DMS 273 (cell line): ENCODE measurements around the gene SASH1.

Experiments used
- DNase-seq: peaks from one replicate; lab custom pipeline; 2025; ENCODE audit not compliant: unreplicated experiment; lab: John Stamatoyannopoulos, UW

Gene SASH1

DNA sequence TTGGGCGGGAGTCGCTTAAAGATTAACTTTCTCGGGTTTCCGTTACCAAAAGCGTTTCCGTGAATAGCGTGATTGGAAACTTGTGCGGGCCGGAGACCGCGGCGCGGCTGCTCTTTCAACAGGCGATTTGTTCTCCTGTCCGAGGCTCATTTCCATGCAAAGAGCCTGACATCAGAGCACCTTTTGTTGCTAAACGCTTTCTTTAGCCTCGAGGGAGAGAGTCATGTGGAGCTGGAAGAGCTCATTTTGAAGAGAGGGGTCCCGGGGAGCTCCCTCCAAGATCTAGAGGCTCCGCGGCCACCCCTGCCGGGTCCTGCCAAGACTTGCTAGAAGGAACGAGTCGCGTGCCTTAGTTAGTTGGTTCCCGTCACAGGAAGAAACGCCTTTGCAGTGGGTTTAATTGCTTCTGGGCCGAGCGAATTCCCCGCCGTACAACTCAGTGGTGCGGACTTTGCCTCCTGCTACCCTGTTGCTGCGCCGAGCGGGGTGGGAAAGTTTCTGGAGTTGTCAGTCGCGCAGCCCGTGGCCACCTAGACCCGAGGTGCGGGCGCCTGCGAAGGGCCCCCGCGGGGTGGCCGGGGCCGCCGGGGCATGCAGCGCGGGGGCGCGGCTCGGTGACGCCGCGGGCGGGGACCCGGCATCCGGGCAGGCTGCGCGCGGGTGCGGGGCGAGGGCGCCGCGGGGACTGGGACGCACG lies at the start of gene SASH1:
Gene SASH1 (plus strand): TSS at position 489 of the 697 bp plus-strand sequence. CDS start 230 bp downstream, outside the sequence.
- peak; percentile 88 for DNase-seq

DNA sequence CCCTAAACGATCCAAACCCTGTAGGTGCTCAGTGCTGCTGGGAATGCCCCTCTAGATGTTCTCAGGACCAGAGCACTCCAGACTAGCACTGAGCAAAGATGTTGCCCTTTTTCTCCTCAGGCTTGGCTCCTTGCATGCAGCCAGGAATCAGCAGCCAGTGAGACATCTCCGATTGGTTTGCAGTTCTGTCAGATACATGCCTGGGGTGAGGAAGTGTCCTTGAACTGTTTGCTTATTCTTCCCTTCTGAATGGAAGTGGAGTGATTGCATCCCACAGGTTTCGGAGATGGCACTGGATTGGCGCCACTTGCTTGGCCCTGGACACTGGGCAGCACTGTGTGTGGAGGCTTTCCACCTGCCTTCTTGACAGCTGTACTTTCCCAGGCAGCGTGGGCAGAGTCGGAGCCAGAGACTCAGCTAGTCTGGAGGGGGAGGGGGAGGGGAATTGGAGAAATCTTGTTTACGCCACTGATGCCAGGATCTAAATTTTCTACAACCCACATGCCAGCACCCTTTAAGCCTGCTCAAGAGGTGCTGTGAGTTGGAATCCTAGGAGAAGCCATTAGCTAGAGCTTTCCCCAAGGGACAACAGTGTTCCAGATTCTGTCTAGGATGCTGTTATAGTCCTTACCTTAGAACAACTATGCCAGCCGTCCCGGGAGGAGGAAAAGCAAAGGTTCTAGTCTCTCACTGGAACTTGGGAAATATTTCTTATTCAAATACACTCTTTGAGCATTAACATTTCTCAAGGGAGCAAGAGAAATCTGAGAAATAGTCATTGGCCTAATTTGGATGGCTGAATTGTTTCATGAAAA lies 49.2 kb upstream of the SASH1 start:
- DNase-seq = no peak

DNA sequence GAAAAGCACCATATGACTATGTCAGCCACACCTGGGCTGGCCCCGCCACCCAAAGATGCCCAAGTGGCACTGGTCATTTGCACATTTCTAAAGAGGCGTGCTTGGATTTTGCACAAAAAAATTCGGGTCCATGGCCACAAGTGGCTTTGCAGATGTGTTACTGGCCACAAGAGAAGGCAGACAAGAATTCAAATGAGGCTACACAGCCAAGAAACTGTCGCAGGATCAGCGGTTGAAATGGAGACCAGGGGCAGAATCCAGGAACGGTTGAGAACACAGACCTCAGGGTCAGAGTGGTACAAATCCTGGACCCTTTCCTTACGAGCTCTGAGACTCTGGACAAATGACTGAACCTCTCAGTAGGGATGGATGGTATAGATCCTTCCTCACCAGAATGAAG lies 48.6 kb upstream of the SASH1 start:
- DNase-seq = no peak

DNA sequence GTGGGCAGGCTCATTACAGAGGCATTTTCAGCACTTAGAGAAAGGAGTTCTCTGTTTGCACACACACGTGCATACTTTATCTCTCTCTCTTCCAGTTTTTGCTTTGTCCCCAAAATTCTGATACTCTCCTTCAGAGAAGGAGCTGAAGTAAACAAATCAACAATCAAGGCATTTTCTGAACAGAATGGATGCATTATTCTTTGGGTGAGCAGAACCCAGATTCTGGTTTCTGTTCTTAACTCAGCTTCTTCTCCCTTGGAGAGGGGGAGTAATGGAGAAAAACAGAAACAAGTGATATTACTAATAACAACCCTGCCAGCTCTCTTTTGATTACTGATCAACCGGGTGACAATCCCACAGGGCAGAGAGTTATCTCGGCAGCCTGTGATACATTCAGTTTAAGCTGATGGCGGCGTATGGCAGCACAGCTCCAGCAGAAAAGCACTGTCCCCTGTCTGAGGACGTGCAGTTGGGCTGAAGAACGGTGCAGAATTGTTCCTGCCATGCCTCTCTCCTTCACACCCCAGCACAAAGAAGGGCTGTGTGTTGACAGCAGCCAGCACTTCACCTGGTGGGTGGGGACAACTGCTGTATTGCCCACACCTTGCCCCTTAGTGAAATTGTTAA lies 47.3 kb upstream of the SASH1 start:
- no peak for DNase-seq

DNA sequence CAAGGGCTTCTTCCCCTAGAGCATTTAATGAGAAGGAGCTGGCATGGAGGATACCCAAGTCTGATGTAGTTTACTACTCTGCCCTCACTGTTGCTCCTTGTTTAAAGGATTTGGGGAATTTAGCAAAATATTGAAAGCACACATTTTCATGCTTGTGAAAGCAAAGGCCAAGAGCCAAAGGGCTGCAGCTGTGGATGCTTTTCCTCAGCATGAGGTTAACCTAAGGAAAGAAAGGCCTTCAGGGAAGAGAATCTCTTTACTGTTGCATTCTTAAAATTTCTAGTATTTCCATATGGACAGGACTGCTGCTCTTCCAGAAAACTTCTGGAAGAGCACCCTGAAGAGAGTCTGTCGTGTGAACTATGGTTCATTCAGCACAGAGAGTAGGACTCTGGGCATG lies 45.9 kb upstream of the SASH1 start:
- DNase-seq = no peak

DNA sequence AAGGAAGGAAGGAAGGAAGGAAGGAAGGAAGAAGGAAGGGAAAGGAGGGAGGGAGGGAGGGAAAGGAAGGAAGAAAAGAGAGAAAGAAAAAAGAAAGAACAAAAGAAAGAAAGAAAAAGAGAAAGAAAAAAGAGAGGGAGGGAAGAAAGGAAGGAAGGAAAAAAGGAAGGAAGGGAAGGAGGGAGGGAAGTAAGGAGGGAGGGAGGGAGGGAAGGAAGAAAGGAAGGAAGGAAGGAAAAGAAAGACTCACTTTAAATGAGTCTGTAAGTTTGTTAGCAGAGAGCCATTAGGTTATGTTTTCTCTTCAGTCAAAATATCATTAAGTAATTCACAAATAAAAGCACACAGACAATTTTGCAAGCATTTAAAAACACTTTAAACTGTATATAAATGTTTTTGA lies 44.0 kb upstream of the SASH1 start:
- DNase-seq = no peak

DNA sequence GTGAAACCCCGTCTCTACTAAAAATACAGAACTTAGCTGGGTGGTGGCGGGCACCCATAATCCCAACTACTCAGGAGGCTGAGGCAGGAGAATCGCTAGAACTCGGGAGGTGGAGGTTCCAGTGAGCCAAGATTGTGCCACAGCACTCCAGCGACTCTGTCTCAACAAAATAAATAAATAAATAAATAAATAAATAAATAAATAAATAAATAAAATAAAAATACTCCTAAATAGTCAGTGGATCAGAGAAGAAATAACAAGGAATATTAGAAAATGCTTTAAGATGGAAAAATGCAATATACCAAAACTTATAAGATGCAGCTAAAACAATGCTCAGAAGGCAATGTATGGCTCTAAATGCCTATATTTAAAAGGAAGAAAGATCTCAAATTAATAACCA lies 39.0 kb upstream of the SASH1 start:
- no peak for DNase-seq

DNA sequence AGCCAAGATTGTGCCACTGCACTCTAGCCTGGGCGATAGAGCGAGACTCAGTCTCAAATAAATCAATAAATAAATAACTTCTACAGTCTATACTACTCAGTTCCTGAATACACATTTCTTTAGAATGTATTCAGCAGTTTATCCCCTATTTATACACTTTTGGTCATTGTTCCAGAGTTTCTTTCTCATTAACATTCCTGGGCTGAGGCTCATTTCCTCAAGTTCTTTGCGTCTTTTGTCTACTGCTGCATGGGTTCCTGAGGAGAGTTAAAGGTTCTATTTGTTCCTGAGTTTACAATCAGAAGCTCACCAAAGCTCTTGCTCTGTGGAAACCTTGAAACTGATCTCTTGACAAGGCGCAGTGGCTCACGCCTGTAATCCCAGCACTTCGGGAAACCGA lies 37.7 kb upstream of the SASH1 start:
- DNase-seq = no peak

DNA sequence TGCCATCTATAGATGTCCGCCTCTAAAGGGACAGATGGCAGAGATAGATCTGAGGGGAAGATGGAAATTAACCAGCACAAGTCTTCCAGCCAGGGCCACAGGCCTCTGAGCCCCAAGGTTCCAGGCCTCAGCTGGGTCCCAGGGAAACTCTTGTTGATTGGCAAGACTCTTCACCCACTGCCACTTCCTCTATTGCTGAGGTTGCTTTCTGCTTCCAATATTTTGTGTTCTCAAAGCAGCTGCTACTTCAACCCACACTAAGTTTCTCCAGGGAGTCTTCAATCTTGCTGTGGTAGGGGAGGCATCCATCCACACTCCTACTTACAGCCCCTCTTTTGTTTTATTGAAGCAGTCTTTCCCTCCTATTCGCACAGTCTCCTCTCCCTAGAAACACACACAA lies 36.4 kb upstream of the SASH1 start:
- DNase-seq = no peak

DNA sequence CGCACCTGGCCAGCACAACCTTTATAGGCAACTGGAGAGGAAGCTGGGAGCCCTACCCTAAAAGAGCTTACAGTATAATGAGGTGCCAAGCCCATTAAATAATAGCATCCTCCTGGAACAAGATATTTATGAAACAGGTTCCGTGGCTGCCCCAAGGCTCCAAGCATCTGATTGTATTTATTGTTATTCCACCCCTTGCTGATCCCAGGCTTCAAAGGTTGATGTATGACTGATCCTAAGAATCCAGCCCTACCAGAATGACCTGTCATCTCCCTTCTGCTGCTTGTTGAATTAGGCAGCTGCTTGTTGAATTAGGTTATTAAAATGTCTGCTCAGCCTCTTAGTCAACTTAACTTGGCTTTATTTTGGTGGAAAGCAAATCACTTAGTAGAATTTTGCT lies 35.2 kb upstream of the SASH1 start:
- no peak for DNase-seq

DNA sequence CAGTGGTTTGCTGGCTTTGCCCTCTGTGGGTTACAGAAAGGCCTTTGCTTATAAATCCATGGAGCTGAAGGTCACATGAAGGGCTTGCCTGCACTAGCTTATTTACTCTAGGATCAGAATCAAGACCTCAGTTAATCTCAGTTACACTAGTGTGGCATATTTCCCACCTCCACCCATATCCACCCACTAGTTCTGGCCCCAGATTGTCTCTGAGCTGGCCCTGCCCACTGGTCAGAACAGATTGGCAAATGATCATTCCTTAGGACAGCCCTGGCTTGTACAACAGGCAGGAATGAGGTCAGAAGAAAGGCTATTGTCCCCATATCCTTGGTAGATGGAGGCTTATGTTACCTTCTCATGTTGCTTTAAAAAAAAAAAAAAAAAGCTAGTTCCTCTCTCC lies 33.3 kb upstream of the SASH1 start:
- DNase-seq = no peak

DNA sequence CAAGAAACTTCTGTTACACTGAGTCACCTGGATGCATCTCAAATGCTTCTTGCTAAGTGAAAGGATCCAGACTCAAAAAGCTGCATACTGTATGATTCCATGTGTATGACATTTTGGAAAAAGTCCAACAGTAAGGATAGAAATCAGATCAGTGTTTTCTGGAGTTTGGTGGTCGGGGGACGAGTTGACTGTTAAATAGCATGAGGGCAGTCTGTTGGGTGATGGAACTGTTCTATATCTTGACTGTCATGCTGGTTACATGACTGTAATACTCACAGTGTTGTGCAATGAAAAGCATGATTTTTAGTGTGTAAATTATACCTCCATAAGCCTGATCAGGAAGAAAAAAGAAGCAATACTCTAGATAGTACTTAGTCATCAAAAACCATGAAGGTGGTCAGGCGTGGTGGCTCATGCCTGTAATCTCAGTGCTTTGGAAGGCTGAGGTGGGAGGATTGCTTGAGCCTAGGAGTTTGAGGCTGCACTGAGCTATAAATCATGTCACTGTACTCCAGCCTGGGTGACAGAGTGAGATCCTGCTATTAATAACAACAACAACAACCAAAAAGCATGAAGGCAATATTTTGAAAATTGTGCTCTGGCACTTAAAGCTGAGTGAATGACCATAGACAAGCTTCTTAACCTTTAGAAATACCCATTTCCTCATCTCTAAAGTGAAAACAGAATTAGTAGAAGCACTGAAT lies 30.5 kb upstream of the SASH1 start:
- peak; percentile 14 for DNase-seq

DNA sequence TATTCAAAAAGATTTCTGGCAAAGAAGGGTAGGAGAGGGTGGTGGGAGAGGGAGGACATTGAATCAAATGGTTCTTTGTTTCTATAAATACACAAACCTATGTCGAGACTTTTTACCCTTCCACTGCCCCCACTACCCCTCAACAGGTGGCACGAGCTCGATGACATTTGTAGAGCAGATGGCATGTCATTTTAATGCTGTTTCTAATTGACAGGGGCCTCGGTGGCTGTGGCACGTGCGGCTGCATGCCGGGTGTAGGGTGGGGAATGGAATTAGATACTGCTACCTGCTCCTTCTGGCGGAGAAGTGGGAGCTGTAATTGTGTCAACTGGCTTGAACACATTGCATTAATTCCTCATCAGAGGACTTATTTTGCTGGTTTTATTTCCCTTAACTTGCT lies 29.1 kb upstream of the SASH1 start:
- peak; percentile 85 for DNase-seq

DNA sequence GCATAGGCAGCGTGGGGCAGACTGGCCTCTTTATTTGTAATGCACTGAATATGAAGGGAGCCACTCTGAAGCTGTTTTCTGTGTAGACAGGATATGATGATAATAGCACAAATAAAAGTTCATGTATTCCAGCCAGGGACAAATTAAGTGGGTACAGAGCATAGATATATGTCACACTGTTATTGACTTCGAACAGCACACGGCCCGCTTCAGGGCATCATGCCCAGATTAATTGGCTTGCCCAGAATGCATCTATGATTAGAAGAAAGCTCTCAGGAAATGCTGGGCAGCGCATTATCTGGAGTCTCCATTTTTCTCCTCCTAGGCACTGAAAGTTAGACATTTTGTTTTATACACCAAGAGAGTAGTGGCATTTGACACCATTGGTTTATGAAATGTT lies 26.3 kb upstream of the SASH1 start:
- DNase-seq = peak; percentile 33

DNA sequence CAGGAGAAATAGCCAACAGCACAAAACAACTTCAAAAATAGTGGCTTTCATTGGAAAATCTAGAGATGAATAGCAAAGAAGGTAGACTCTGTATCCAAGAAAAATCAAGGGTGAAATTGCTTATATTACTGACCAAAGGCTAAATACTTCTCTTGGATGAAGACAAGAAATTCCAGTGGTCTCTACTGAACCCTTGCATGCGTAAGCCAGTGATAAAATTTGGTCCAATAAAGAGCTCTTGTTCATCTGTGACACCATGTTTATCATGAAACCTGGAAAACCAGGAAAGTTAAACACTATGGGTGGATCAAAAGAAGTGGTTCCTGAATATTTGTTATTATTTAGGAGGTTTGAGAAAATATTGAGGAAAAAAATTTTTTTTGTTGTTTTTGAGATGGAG lies 25.6 kb upstream of the SASH1 start:
- DNase-seq = no peak

DNA sequence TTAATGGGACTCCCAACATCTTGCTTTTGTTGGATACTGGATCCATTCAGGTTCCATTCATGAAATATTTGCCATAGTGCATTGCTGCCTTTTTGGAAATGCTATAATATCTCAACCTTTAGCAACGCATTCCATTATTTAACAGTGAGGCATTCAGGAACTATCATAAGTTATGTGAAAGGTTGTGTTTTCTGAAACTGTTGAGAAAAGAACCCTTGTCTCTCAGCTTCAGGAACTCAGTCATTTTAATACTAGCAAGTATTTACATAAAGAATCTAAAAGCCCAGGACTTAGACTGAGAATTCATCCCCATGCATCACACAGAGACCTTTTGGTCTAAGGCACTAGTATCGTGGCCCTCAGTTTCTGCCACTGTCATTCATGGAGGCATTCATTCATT lies 24.9 kb upstream of the SASH1 start:
- DNase-seq = no peak

DNA sequence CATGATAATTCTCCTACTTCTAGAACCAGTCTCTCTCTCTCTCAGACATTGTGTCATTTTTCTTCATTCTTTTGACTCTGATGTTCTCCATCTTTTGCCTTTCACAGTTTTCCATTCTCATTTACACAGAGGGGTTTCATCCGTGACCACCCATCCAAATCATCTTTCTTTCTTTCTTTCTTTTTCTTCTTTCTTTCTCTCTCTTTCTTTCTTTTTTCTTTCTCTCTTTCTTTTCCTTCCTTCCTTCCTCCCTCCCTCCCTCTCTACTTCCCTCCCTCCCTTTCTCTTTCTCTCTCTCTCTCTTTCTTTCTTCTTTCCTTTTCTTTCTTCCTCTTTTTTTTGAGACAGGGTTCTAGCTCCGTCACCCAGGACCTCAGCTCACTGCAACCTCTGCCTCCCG lies 19.9 kb upstream of the SASH1 start:
- DNase-seq = no peak

DNA sequence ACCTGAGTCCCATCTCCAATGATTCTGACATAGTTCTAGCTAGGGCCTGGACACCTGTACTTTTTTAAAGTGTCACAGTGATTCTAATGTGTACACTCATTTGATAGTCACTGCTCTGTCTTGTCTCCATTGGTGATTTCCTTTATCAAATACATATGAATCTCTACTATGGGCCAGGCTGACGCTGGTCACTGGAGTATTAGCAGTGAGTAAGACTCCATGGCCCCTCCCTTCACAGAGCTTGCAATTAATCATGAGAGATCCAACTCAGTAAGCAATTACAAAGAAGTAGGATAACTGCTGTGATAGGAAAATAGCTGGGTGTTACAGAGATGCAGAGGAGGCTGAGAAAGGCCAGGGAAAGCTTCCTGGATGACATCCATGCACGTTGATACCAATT lies 19.3 kb upstream of the SASH1 start:
- no peak for DNase-seq

DNA sequence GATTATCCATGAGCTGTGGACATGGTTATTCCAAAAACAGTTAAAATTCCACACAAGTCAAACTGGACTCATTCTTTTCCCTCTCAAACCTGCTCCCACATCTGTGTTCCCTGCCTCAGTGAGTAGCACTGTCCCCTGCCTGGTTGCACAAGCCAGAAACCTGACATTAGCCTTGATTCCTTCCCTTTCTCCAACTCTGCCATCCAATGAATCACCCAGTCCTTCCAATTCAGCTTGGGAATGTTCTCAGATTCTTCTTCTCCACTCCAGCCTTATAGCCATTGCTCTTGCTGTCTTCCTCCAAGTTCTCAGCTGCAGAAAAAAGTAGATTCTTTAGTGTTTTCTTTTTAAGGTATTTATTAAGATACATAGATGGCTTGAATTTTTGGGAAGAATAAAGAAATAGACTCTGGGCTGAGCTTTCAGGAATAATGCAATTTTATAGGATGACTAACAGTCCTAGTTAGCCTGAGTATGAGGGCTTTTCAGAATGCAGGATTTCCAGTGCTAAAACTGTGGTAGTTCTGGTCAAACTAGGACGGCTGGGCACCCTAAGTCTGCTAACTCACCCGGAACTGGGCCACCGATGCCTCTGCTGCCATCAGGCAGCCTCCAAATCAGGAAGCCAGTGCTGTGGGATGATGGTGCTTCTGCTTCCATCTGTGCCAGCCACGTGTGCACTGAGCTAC lies 18.2 kb upstream of the SASH1 start:
- DNase-seq = peak; percentile 19

DNA sequence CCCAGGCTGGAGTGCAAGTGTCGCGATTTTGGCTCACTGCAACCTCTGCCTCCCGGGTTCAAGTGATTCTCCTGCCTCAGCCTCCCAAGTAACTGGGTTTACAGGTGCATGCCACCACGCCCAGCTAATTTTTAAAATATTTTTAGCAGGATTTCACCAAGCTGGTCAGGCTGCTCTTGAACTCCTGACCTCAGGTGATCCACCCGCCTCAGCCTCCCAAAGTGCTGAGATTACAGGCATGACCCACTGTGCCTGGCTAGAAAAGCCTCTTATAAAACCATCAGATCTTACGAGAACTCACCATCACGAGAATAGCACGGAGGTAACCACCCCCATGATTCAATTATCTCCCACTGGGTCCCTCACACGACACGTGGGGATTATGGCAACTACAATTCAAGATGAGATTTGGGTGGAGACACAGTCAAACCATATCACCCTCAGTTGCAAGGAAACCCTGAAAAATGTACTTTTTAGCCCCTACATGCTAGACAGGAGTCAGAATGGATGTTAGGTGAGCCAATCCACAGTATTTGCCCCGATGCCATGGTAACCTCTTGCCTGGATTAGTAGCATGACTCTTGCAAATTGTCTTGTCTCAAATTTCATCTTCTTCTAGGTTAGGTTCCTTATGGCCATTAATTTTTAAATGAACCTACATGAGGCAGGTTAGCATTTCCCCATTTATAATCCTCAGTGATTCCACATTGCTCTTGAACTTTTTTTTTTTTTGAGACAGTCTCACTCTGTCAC lies 17.1 kb upstream of the SASH1 start:
- no peak for DNase-seq
